Right ventricle myocardium inferior (tissue), 1 donor: Measurements from ENCODE around the gene BEND6. TPM values are rescaled to one million over a fixed set of nuclear protein-coding genes. Genes with fewer than 3 reads are reported as not detected.

ENCODE experiments used
- ATAC-seq: fragments of 200-7000 bp; cut with Tn5 transposase; one replicate; pipeline ENCODE4 v1.9.1; 2020; ENCODE audit warnings: mild to moderate bottlenecking, moderate library complexity
- DNase-seq: peaks from one replicate; pipeline ENCODE4 v3.0.0; 2021; ENCODE audit errors: missing footprints
- intact Hi-C: fragments of 100-400 bp; cut with DNase I; formaldehyde crosslinking; loops from one replicate; pipeline ENCODE4 v1.11.0; 2022
- total RNA-seq: library from RNA; stranded (reverse); fragmentation: NEBNext Ultra II Directional; extraction: Animal tissue kit (Norgen Biotek cat#: 25700); gene quantifications from one replicate; pipeline ENCODE4 v1.2.1, GENCODE V29; 2021
- donor health status: DM: no; HTN: yes; CAD: no; lungs with severe emphysema.

The BEND6 gene
- total RNA-seq, 1 donor from 2014 or later = 0.30 TPM

DNA sequence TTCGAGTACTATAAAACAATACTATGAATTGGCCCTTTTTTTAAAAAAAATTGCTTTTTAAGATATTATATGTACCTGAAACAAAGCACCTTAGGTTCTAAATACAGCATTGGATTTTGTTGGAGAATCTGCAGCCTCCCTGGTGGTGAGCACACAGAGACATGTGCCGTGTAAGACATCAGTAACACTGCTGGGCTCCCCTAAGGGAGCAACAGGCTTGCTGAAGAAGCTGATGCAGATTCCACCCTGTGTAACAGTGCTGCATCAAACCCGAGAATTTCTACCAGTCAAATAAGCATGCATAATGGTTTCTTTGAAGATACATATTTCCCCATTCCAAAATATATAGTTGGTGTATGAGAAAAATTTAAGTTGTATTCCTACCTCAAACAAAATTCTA lies 108.9 kb downstream of the BEND6 start:
- ATAC-seq (no peak), DNase-seq (no peak)
- intact Hi-C loops = no loop called here

GRCh38 chr6:57064809-57065208 lies 109.9 kb downstream of the BEND6 start:
- intact Hi-C loops = no loop called here
- no peak for ATAC-seq
- DNase-seq = no peak

DNA sequence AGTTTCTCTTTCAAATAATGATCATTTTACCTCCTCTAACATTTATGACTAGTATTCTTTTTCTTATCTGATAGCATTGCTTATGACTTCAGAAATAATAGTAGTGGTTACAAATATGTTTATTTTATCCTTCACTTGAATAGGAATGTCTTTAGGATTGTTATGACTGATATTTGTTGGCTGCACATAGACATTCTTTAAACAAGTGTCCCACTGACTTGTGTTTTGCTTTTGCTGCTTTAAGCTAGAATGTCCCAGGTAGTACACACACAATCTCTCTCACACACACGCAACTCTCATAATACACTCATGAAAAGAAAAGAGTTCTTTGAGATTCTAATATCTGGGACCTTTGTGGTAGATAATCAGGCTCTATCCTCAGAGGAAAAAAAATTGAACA lies 113.2 kb downstream of the BEND6 start:
- DNase-seq = no peak
- intact Hi-C loops = no loop called here
- ATAC-seq = no peak

- ATAC-seq = no peak
Measured at GRCh38 chr6:57069228-57069627, 114.3 kb downstream of the BEND6 start.

GRCh38 chr6:57069920-57070331 lies 115.0 kb downstream of the BEND6 start:
- no peak for DNase-seq
- intact Hi-C loops = no loop called here
- no peak for ATAC-seq

More at GRCh38 chr6:57069228-57069627, 114.3 kb downstream of the BEND6 start:
- DNase-seq = no peak
- intact Hi-C loops = no loop called here

DNA sequence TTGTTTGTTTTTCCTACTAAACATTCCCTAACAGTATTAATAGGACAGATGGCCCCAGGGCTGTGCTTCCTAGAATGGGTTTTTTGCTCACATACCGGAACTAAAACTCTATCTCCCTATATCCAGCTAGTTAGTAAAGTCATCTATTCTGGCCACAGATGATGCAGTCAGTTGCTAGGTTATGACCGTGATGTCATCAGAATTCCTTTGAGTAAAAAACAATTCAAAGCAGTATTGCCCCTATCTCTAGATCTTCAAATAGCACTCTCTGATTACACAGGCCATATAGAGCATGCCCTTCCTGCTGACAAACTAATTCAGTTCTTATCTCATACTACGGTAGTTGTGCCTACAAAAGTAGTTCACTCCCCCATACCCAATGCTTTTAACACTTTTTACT lies 117.2 kb downstream of the BEND6 start:
- DNase-seq (no peak), ATAC-seq (no peak)
- intact Hi-C loops = no loop called here

- ATAC-seq (no peak), DNase-seq (no peak)
- intact Hi-C loops = no loop called here
Measured at GRCh38 chr6:57074383-57074782, 119.5 kb downstream of the BEND6 start.

DNA sequence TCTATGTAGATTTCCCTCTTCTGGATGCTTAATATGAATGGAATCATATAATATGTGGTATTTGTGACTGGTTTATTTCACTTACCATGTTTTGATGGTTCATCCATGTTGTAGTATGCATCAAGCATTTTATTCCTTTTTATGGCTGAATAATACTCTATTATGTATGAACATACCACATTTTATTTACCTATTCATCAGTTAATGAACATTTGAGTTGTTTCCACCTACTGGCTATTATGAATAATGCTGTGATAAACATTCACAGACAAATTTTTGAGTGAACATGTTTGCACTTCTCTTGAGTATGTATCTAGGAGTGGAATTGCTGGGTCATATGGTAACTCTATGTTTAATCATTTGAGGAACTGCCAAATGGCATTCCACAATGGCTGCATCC lies 120.2 kb downstream of the BEND6 start:
- ATAC-seq (no peak), DNase-seq (no peak)
- intact Hi-C loops = no loop called here

Other genes starting within 250 kb of the BEND6 start
- gene KIAA1586, start 91.6 kb downstream of the BEND6 start, total RNA-seq = 6.4 TPM
- 19.0 TPM for gene ZNF451, start 135.1 kb downstream of the BEND6 start, total RNA-seq
- gene BAG2, start 217.2 kb downstream of the BEND6 start, total RNA-seq = 15.4 TPM